BE2C (cell line): ENCODE data around the gene THAP3.

Experiments used
- DNase-seq: peaks from one replicate; pipeline ENCODE4 v3.0.0-alpha.2; 2020
- H3K27me3 ChIP-seq: fragments of 250-450 bp; sonication (Bioruptor Pico); 2 replicates; pipeline ENCODE4 v1.5.1; 2020; ENCODE audit warnings: mild to moderate bottlenecking
- H3K36me3 ChIP-seq: fragments of 250-450 bp; sonication (Bioruptor Pico); 2 replicates; pipeline ENCODE4 v1.5.1; 2020; ENCODE audit warnings: mild to moderate bottlenecking
- H3K4me1 ChIP-seq: fragments of 250-450 bp; sonication (Bioruptor Pico); 2 replicates; pipeline ENCODE4 v1.5.1; 2020
- H3K4me3 ChIP-seq: 2 replicates; pipeline ENCODE4 v1.5.1; 2011; ENCODE audit warnings: low read depth, low read length
- H3K9me3 ChIP-seq: fragments of 250-450 bp; sonication (Bioruptor Pico); 2 replicates; pipeline ENCODE4 v1.5.1; 2020
- TF ChIP-seq, protein P1 (sequence below): IDR thresholded peaks from 2 replicates; pipeline ENCODE4 v1.5.1; 2012; ENCODE audit warnings: mild to moderate bottlenecking, low read depth, low read length

The THAP3 gene

DNA sequence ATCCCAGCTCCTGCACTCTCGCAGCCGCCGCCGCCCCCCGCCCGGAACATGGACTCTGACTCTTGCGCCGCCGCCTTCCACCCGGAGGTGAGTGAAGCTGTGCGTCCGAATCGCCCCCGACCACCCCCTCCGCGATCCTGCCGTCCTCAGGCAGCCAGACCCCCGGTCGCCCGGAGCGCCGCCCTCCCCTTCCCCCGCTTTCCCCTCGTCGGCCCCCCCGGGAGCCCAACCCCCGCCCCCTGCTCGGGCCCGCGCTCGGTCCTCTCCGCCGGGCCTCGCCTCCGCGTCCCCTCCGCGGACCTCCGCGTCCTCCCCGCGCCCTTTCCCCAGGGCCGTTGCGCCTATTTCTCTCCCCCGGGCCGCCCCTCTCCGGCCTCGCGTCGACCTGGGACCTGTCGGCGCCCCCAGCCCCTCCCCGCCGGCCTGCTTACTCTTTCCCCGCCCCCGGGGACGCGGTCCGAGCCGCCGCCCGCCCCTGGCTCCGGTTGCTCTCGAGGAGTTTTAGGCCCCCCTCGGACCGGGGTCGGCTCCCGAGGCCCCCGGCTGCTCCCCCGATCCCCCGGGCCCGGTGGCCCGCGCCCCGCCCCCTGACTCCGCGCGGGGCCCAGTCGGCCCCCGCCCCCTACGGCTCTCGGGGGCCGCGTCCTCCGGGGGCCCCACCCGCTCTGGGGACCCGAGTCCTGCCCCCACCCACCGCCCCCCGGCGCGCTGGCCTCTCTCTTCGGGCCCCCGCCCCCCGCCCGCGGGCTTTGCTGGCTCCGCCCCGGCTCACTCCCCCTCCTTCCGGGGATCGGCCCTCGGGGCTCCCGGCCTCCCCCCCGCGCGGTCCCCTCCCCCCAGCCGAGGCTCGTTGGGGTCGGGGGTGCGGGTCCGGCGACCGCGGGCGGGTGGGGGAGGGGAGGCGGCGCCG lies 10.4 kb upstream of the THAP3 start:
- H3K27me3 ChIP-seq: no peaks in the 10 kb centered on the region
- no peaks in the 10 kb centered on the region for H3K36me3 ChIP-seq
- DNase-seq: peak; percentile 35
- peak overlapping the region; percentile 53 for H3K4me3 ChIP-seq
- no peaks in the 10 kb centered on the region for H3K9me3 ChIP-seq
- H3K4me1 ChIP-seq: no peaks in the 10 kb centered on the region
- TF ChIP-seq, protein P1, sequence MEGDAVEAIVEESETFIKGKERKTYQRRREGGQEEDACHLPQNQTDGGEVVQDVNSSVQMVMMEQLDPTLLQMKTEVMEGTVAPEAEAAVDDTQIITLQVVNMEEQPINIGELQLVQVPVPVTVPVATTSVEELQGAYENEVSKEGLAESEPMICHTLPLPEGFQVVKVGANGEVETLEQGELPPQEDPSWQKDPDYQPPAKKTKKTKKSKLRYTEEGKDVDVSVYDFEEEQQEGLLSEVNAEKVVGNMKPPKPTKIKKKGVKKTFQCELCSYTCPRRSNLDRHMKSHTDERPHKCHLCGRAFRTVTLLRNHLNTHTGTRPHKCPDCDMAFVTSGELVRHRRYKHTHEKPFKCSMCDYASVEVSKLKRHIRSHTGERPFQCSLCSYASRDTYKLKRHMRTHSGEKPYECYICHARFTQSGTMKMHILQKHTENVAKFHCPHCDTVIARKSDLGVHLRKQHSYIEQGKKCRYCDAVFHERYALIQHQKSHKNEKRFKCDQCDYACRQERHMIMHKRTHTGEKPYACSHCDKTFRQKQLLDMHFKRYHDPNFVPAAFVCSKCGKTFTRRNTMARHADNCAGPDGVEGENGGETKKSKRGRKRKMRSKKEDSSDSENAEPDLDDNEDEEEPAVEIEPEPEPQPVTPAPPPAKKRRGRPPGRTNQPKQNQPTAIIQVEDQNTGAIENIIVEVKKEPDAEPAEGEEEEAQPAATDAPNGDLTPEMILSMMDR: no peak

DNA sequence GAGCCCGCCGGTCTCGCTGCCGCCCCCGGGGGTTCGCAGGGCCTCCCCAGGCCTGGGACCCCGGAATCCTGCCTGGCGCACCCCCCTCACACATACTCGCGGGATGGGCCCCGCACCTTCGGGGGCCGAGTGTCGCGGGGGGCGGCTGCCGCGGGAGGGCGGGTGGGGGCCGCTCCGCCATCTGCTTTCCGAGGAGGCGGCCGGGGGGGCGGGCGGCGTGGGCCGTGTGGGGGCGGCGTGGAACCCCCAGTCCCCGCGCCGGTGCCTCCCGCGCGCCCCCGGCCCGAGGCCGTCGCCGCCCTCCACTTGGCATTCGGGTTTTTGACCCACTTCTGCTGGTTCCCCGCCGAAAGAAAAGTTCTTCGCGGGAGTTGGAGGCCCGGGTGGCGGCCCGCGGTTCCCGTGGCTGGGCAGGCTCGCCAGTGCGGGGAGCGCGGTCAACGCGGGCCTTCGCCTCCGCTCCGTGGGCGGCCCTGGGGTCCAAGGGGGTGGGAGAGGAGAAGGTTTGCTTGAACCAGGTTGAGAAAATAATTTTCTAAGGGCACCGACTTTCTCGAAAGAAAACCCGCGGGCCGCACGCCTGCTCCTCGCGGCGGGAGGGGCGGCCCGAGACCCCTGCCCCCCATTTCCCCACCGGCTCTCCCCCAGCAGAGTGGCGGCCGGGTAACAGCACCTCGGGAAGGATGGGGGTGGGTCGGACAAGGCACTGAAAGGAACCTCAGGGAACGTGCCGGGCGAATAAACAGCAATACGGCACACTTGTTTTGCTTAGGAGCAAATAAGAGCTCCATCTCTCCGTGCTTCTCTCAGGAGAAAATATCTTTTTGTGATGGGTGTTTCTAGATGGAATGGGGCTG lies 9.5 kb upstream of the THAP3 start:
- no peak for DNase-seq
- H3K9me3 ChIP-seq: no peaks in the 10 kb centered on the region
- H3K36me3 ChIP-seq: no peaks in the 10 kb centered on the region; the same call in none of the 2 replicates
- no peaks in the 10 kb centered on the region for H3K4me1 ChIP-seq
- H3K4me3 ChIP-seq: peak overlapping the region; percentile 51
- no peaks in the 10 kb centered on the region for H3K27me3 ChIP-seq
- TF ChIP-seq, protein P1: no peak

DNA sequence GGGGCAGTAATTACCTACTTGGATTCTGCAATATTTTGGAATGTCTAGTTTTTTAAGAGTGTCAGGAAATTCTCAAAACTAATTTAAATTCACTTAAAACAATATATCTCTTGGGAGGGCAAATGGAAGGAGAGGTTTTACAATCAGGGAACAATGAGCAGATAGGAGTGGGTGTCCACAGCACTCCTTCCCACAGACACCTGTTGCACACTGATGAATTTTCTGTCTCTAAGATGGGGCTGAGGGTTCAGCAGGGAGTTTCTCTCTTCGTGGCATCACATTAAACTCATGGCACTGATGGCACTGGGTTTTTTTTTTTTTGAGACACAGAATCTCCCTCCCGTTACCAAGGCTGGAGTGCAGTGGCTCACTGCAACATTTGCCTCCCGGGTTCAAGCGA lies 5.6 kb upstream of the THAP3 start:
- TF ChIP-seq, protein P1: no peak
- Histone ChIP-seq H3K9me3 (no peaks in the 10 kb centered on the region), H3K4me1 (no peaks in the 10 kb centered on the region), H3K4me3 (no peak overlapping the region), H3K36me3 (peaks cover 3% of the 10 kb centered on the region), H3K27me3 (no peaks in the 10 kb centered on the region)
- DNase-seq: no peak

DNA sequence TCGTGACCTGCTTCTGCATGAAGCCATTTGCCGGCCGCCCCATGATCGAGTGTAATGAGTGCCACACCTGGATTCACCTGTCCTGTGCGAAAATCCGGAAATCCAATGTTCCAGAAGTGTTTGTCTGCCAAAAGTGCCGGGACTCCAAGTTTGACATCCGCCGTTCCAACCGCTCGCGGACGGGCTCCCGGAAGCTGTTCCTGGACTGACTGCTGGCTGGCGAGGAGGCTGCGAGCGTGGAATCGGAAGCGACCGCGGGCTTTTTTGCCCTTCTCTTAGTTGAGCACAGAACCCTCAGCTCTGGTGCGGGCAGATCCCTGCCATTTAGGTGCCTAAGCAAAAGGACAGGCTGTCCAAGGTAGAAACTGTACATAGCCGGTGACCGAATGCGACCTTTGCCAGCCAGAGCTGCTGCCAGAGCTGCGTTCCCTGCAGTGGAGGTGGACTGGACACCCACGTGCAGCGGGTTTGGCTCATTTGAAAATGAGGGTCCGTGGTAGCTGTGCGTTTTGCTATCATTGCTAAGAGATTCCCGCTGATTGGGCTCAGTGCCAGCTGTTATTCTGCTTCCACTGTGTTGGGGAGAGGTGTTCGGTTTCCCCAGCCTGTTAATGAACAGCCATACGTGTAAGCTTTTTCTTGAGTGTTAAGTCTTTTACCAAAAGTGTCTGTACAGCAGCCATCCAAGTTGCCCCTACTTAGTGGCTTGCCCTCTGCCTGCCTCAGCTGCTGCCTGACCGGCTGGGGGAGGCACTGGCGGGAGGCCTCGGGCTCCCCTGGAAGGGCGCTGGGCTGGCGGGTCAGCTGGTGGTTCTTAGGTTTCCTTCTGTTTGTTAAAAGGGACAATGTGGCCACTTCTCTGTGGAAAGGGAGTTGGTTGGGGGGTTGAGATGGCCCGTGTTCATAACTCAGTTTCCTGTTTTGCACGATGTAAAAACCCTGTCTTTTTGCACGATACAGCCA lies 3.0 kb upstream of the THAP3 start:
- H3K27me3 ChIP-seq: no peaks in the 10 kb centered on the region
- peaks cover 3% of the 10 kb centered on the region for H3K36me3 ChIP-seq
- no peak for DNase-seq
- TF ChIP-seq, protein P1: no peak
- no peaks in the 10 kb centered on the region for H3K9me3 ChIP-seq
- no peaks in the 10 kb centered on the region for H3K4me1 ChIP-seq
- no peak overlapping the region for H3K4me3 ChIP-seq

DNA sequence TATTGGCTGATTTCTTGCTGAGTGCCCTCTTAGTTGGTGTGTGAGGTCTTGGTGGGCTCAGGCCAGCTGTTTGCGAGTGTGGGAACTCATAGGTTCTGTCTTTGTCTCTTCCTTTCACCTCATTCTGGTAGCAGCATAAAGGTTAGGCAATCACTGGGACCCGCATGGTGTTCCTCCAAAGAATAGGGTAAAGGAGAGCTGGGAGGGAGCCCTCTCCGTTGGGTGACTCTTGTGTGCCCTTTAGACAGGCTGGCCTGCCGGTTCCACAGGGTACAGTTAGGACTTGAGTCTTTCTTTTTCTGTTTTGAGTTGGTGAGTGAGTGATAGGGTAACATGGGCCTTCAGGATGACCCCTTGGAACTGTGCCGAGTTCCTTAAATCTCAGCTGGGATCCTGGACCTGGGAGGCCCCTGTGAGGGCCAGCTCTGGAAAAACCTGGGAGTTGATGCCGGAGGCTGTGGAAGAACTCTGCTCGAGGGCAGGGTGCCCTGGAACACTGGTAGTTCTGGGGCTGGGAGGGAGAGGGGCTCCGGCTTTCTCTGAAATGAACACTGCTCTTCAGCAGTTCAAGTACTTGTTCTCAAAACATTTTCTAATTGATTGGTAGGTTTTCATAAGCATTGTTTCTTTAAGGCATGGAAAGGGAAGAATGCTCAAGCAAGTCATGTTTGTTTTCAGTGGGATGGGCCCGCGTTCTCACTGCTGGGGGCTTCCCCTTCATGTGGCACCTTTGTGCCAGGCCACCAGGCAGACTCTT lies 2.1 kb upstream of the THAP3 start:
- TF ChIP-seq, protein P1: no peak
- Histone ChIP-seq H3K27me3 (no peaks in the 10 kb centered on the region), H3K4me1 (no peaks in the 10 kb centered on the region), H3K36me3 (peaks cover 3% of the 10 kb centered on the region), H3K4me3 (no peak overlapping the region), H3K9me3 (no peaks in the 10 kb centered on the region)
- no peak for DNase-seq
